GM23338 (cell line): ENCODE data around the gene SLC7A6. TPM values are rescaled to one million over a fixed set of nuclear protein-coding genes. Genes with fewer than 3 reads are reported as not detected.

Experiments used
- ATAC-seq: fragments of 200-7000 bp; cut with Tn5 transposase; 3 replicates; pipeline ENCODE4 v1.9.1; 2020
- DNase-seq: peaks from one replicate; pipeline ENCODE4 v3.0.0-alpha.2; 2015; ENCODE audit warnings: low spot score
- H2AFZ ChIP-seq: fragments of 200-600 bp; sonication (generic); 2 replicates; pipeline ENCODE4 v1.8.0; 2016; ENCODE audit warnings: antibody characterized with exemption, mild to moderate bottlenecking, moderate library complexity
- H3F3A ChIP-seq: fragments of 200-600 bp; sonication (generic); replicated peaks from 2 replicates; pipeline ENCODE4 v1.8.0; 2017; ENCODE audit warnings: antibody characterized with exemption, mixed run types, low read depth
- H3K27ac ChIP-seq: fragments of 200-600 bp; sonication (generic); 2 replicates; pipeline ENCODE4 v1.6.1; 2016; ENCODE audit warnings: low read depth
- H3K27me3 ChIP-seq: fragments of 200-600 bp; sonication (generic); 2 replicates; pipeline ENCODE4 v1.8.0; 2016; ENCODE audit warnings: mild to moderate bottlenecking, mixed run types, moderate library complexity; ENCODE audit not compliant: insufficient read depth
- H3K36me3 ChIP-seq: fragments of 200-600 bp; sonication (generic); 2 replicates; pipeline ENCODE4 v1.8.0; 2016; ENCODE audit warnings: mild to moderate bottlenecking; ENCODE audit not compliant: insufficient read depth
- H3K4me1 ChIP-seq: fragments of 200-600 bp; sonication (generic); 2 replicates; pipeline ENCODE4 v1.8.0; 2016; ENCODE audit warnings: mild to moderate bottlenecking, moderate library complexity; ENCODE audit not compliant: insufficient read depth
- H3K4me2 ChIP-seq: fragments of 200-600 bp; sonication (generic); 2 replicates; pipeline ENCODE4 v1.7.1; 2017; ENCODE audit warnings: mixed run types
- H3K4me3 ChIP-seq: fragments of 200-600 bp; sonication (generic); 2 replicates; pipeline ENCODE4 v1.6.1; 2016; ENCODE audit warnings: mixed run types
- H3K79me2 ChIP-seq: fragments of 200-600 bp; sonication (generic); replicated peaks from 2 replicates; pipeline ENCODE4 v1.8.0; 2017; ENCODE audit warnings: mild to moderate bottlenecking; ENCODE audit not compliant: insufficient read depth
- H3K9me2 ChIP-seq: fragments of 200-600 bp; sonication (generic); 2 replicates; pipeline ENCODE4 v1.8.0; 2017; ENCODE audit not compliant: insufficient read depth
- H4K20me1 ChIP-seq: fragments of 200-600 bp; sonication (generic); replicated peaks from 2 replicates; pipeline ENCODE4 v1.8.0; 2017; ENCODE audit warnings: mild to moderate bottlenecking; ENCODE audit not compliant: insufficient read depth
- H3K27ac Mint-ChIP-seq: 2 replicates; pipeline ENCODE4 v1.8.0; 2020; ENCODE audit warnings: inconsistent platforms, mild to moderate bottlenecking, moderate library complexity, mixed read lengths
- H3K27me3 Mint-ChIP-seq: 3 replicates; pipeline ENCODE4 v1.8.0; 2022; ENCODE audit warnings: low read depth, mild to moderate bottlenecking, moderate library complexity, mixed read lengths, inconsistent platforms; ENCODE audit not compliant: insufficient read depth, poor library complexity
- H3K36me3 Mint-ChIP-seq: 3 replicates; pipeline ENCODE4 v1.8.0; 2021; ENCODE audit warnings: low read depth, mild to moderate bottlenecking, inconsistent platforms, moderate library complexity, mixed read lengths
- H3K4me1 Mint-ChIP-seq: 3 replicates; pipeline ENCODE4 v1.8.0; 2020; ENCODE audit warnings: mild to moderate bottlenecking, inconsistent platforms, mixed read lengths
- H3K4me3 Mint-ChIP-seq: 3 replicates; pipeline ENCODE4 v1.8.0; 2021; ENCODE audit warnings: moderate library complexity, mild to moderate bottlenecking, inconsistent platforms, mixed read lengths
- H3K9me3 Mint-ChIP-seq: 3 replicates; pipeline ENCODE4 v1.8.0; 2020; ENCODE audit warnings: moderate library complexity, mild to moderate bottlenecking, inconsistent platforms, mixed read lengths
- CREB1 ChIP-seq: fragments of 250-450 bp; sonication (Bioruptor Pico); IDR thresholded peaks from 2 replicates; pipeline ENCODE4 v1.5.0; 2020; ENCODE audit warnings: low read depth, mild to moderate bottlenecking, moderate library complexity
- CTCF ChIP-seq, 2 experiments: fragments of 200-600 bp in 1 of 2; sonication (generic) in 1 of 2; conservative IDR thresholded peaks; 2 replicates each; pipeline versions ENCODE4 v1.5.1 to v1.6.1; 2016 to 2017; ENCODE audit warnings: antibody characterized with exemption in 2 of 2, low read depth in 2 of 2, mild to moderate bottlenecking in 2 of 2, moderate library complexity in 1 of 2
- EZH2 ChIP-seq: fragments of 200-600 bp; sonication (generic); IDR thresholded peaks from one replicate; pipeline ENCODE4 v1.8.0; 2017; ENCODE audit warnings: antibody characterized with exemption, mild to moderate bottlenecking, low read depth; ENCODE audit not compliant: unreplicated experiment
- JUNB ChIP-seq: IDR thresholded peaks from one replicate; pipeline ENCODE4 v1.6.1; 2016; ENCODE audit warnings: antibody characterized with exemption; ENCODE audit not compliant: unreplicated experiment
- NANOG ChIP-seq: IDR thresholded peaks from 2 replicates; pipeline ENCODE4 v1.6.1; 2016; ENCODE audit warnings: antibody characterized with exemption, borderline replicate concordance
- POLR2AphosphoS5 ChIP-seq: IDR thresholded peaks from 2 replicates; pipeline ENCODE4 v1.6.1; 2016; ENCODE audit warnings: antibody characterized with exemption, low read depth
- REST ChIP-seq: IDR thresholded peaks from one replicate; pipeline ENCODE4 v1.6.1; 2018; ENCODE audit warnings: antibody characterized with exemption; ENCODE audit not compliant: unreplicated experiment
- STAT1 ChIP-seq: IDR thresholded peaks from one replicate; pipeline ENCODE4 v1.6.1; 2016; ENCODE audit warnings: antibody characterized with exemption; ENCODE audit not compliant: unreplicated experiment
- ZNF331 ChIP-seq: fragments of 250-450 bp; sonication (Bioruptor Pico); IDR thresholded peaks from 2 replicates; pipeline ENCODE4 v1.5.0; 2020; ENCODE audit warnings: low read depth, mild to moderate bottlenecking, moderate library complexity
- ZNF462 ChIP-seq: fragments of 250-450 bp; sonication (Bioruptor Pico); IDR thresholded peaks from 2 replicates; pipeline ENCODE4 v1.5.0; 2020; ENCODE audit warnings: mild to moderate bottlenecking, moderate library complexity
- polyA plus RNA-seq: library from polyadenylated mRNA; unstranded; fragments of >200 nt; fragmentation: Nextera tagmentation; extraction: Ambion mirVana; gene quantifications from 2 replicates; pipeline ENCODE4 v1.2.1, GENCODE V29; 2016
- total RNA-seq: library from RNA; depleted of rRNA; stranded (reverse); fragments of >200 nt; shearing (Covaris generic); gene quantifications from 2 replicates; pipeline ENCODE4 v1.2.3, GENCODE V29; 2014

Gene SLC7A6
- total and polyA plus RNA-seq, 2 experiments from 2014 or later = 16.6 to 30.9 TPM

GRCh38 chr16:68296291-68296690 lies 32.0 kb downstream of the SLC7A6 start:
- Histone ChIP-seq H2AFZ (no peak overlapping the region), H3K4me2 (no peak overlapping the region), H3K4me1 (no peaks in the 10 kb centered on the region), H3K9me2 (no peaks in the 10 kb centered on the region), H3K79me2 (no peaks in the 10 kb centered on the region), H4K20me1 (peaks cover 36% of the 10 kb centered on the region), H3K36me3 (peaks cover 20% of the 10 kb centered on the region), H3F3A (peaks cover 5% of the 10 kb centered on the region; the same call in 1 of the 2 replicates), H3K27me3 (no peaks in the 10 kb centered on the region), H3K4me3 (no peak overlapping the region), H3K27ac (no peak overlapping the region)
- TF ChIP-seq POLR2AphosphoS5 (no peak), NANOG (no peak), JUNB (no peak), CREB1 (CRISPR knock-in tag) (no peak), EZH2 (no peak), ZNF331 (CRISPR knock-in tag) (no peak), STAT1 (no peak)
- no peak for DNase-seq
- no peak for ATAC-seq
- Mint-ChIP-seq H3K36me3 (peaks cover 57% of the 10 kb centered on the region), H3K27ac (no peak overlapping the region; the same call in 1 of the 2 replicates), H3K4me1 (peaks cover 2% of the 10 kb centered on the region; the same call in 1 of the 3 replicates), H3K9me3 (no peaks in the 10 kb centered on the region), H3K4me3 (no peak overlapping the region), H3K27me3 (peaks cover 2% of the 10 kb centered on the region)

GRCh38 chr16:68296693-68297092 lies 32.4 kb downstream of the SLC7A6 start:
- H2AFZ ChIP-seq = no peak overlapping the region
- ATAC-seq = no peak
- Mint-ChIP-seq H3K27me3 (peaks cover 2% of the 10 kb centered on the region), H3K36me3 (peaks cover 60% of the 10 kb centered on the region), H3K27ac (peak overlapping the region; percentile 43; the same call in 1 of the 2 replicates), H3K4me3 (no peak overlapping the region), H3K9me3 (no peaks in the 10 kb centered on the region), H3K4me1 (peaks cover 2% of the 10 kb centered on the region; the same call in 1 of the 3 replicates)
- H4K20me1 ChIP-seq = peaks cover 38% of the 10 kb centered on the region
- peaks cover 24% of the 10 kb centered on the region for H3K36me3 ChIP-seq
- H3K9me2 ChIP-seq = no peaks in the 10 kb centered on the region
- H3K79me2 ChIP-seq = no peaks in the 10 kb centered on the region
- H3K4me3 ChIP-seq = no peak overlapping the region
- no peaks in the 10 kb centered on the region for H3K27me3 ChIP-seq
- no peak overlapping the region for H3K27ac ChIP-seq
- no peaks in the 10 kb centered on the region for H3K4me1 ChIP-seq
- peaks cover 6% of the 10 kb centered on the region; the same call in 1 of the 2 replicates for H3F3A ChIP-seq
- no peak overlapping the region for H3K4me2 ChIP-seq
- DNase-seq = no peak
- TF ChIP-seq POLR2AphosphoS5 = no peak
- TF ChIP-seq CTCF (conservative IDR thresholded peaks at IDR 0.05; ENCODE audit: low read depth in 2 of 2) = no peak
- TF ChIP-seq ZNF462 (CRISPR knock-in tag) = no peak
- TF ChIP-seq NANOG = no peak
- TF ChIP-seq REST = no peak
- TF ChIP-seq ZNF331 (CRISPR knock-in tag) = no peak
- TF ChIP-seq STAT1 = no peak
- no peak for TF ChIP-seq JUNB
